ENCODE measurements around the gene KLHL6.

DNA sequence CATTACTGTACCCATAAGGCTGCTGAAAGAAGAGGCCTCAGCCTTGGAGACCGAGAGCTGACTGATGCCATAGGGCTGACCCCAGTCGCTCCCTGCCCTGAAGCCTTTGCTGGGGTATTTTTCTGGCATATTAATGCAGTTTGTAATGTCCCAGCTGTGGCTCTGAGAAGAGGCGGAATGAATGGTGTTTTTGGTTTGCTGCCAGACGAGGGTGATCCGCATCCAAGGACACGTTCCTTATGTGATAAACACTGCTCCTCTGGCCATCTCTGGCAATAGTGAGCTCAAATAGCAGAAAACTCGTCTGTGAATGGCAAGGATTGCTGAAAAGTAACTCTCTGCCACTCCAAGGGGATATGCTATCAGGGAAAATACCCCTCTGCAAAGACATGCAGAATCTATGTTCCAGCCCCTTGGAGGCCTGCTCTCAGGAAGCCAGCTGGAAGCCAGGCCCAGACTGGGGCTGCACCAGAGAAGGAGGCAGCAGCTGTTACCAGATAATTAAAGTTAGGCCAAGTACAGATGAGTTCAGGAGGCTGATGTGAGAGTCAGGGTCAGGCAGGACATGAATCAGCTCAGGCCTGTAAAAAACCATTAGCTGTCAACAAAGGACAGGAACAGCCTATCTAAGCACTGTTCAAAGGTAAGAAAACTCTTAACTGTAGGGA is 28.9 kb upstream of the KLHL6 start:
- TF ChIP-seq, protein P1, sequence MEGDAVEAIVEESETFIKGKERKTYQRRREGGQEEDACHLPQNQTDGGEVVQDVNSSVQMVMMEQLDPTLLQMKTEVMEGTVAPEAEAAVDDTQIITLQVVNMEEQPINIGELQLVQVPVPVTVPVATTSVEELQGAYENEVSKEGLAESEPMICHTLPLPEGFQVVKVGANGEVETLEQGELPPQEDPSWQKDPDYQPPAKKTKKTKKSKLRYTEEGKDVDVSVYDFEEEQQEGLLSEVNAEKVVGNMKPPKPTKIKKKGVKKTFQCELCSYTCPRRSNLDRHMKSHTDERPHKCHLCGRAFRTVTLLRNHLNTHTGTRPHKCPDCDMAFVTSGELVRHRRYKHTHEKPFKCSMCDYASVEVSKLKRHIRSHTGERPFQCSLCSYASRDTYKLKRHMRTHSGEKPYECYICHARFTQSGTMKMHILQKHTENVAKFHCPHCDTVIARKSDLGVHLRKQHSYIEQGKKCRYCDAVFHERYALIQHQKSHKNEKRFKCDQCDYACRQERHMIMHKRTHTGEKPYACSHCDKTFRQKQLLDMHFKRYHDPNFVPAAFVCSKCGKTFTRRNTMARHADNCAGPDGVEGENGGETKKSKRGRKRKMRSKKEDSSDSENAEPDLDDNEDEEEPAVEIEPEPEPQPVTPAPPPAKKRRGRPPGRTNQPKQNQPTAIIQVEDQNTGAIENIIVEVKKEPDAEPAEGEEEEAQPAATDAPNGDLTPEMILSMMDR (IDR thresholded peaks at IDR 0.05; ENCODE audit: low read depth, low read length, missing input control): no peak
- TF ChIP-seq, protein P2, sequence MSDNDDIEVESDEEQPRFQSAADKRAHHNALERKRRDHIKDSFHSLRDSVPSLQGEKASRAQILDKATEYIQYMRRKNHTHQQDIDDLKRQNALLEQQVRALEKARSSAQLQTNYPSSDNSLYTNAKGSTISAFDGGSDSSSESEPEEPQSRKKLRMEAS (IDR thresholded peaks at IDR 0.05): no peak
- TF ChIP-seq, protein P3, sequence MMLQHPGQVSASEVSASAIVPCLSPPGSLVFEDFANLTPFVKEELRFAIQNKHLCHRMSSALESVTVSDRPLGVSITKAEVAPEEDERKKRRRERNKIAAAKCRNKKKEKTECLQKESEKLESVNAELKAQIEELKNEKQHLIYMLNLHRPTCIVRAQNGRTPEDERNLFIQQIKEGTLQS (IDR thresholded peaks at IDR 0.05): no peak
- TF ChIP-seq HNF4A (conservative IDR thresholded peaks at IDR 0.05) (no peak), JUND (IDR thresholded peaks at IDR 0.05) (no peak)

Data from liver (tissue), 3 donors.